Nephron progenitor cell (in vitro differentiated cells): ENCODE data around the gene COX6A2.

Experiments
- DNase-seq: peaks from one replicate; pipeline ENCODE4 v3.0.0; 2021
- H3K27ac Mint-ChIP-seq: 2 replicates; pipeline ENCODE4 v1.8.0; 2021; ENCODE audit warnings: mild to moderate bottlenecking, moderate library complexity, mixed read lengths
- H3K27me3 Mint-ChIP-seq: 2 replicates; pipeline ENCODE4 v1.8.0; 2021; ENCODE audit warnings: mild to moderate bottlenecking, low read depth, mixed read lengths; ENCODE audit not compliant: poor library complexity
- H3K36me3 Mint-ChIP-seq: 2 replicates; pipeline ENCODE4 v1.8.0; 2021; ENCODE audit warnings: low read depth, mixed read lengths
- H3K4me1 Mint-ChIP-seq: 2 replicates; pipeline ENCODE4 v1.8.0; 2021; ENCODE audit warnings: mixed read lengths
- H3K4me3 Mint-ChIP-seq: 2 replicates; pipeline ENCODE4 v1.8.0; 2021; ENCODE audit warnings: mild to moderate bottlenecking, moderate library complexity, mixed read lengths
- H3K9me3 Mint-ChIP-seq: 2 replicates; pipeline ENCODE4 v1.8.0; 2021; ENCODE audit warnings: mild to moderate bottlenecking, moderate library complexity, mixed read lengths
- TF ChIP-seq, protein P1 (sequence below): fragments of 200-600 bp; sonication (generic); IDR thresholded peaks from 2 replicates; pipeline ENCODE4 v1.5.0; 2021; ENCODE audit warnings: antibody characterized with exemption

COX6A2 gene

DNA sequence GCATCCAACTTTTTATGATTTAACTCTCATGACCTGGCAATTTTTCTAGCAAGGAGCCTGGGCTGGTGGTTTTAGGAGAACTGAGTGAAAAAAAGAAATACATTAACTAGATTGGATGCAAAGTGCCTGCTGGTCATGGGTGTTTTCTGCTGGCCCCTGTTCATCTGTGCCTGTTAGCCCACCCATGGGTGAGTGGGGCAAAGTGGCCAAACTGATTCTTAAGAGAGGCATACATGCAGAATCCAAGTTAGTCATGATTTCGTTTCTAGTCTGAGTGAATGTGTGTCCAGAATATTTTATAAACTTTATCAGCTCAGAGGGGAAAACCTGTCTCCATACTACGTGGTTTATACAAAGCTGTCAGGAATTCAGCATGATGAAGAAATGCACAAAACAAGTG lies 39.6 kb downstream of the COX6A2 start:
- H3K27ac Mint-ChIP-seq: no peak overlapping the region
- no peaks in the 10 kb centered on the region for H3K9me3 Mint-ChIP-seq
- peaks cover 7% of the 10 kb centered on the region for H3K4me1 Mint-ChIP-seq
- H3K4me3 Mint-ChIP-seq: no peak overlapping the region
- TF ChIP-seq, protein P1, sequence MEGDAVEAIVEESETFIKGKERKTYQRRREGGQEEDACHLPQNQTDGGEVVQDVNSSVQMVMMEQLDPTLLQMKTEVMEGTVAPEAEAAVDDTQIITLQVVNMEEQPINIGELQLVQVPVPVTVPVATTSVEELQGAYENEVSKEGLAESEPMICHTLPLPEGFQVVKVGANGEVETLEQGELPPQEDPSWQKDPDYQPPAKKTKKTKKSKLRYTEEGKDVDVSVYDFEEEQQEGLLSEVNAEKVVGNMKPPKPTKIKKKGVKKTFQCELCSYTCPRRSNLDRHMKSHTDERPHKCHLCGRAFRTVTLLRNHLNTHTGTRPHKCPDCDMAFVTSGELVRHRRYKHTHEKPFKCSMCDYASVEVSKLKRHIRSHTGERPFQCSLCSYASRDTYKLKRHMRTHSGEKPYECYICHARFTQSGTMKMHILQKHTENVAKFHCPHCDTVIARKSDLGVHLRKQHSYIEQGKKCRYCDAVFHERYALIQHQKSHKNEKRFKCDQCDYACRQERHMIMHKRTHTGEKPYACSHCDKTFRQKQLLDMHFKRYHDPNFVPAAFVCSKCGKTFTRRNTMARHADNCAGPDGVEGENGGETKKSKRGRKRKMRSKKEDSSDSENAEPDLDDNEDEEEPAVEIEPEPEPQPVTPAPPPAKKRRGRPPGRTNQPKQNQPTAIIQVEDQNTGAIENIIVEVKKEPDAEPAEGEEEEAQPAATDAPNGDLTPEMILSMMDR: no peak
- H3K27me3 Mint-ChIP-seq: peaks cover 17% of the 10 kb centered on the region
- no peak for DNase-seq
- H3K36me3 Mint-ChIP-seq: no peaks in the 10 kb centered on the region

DNA sequence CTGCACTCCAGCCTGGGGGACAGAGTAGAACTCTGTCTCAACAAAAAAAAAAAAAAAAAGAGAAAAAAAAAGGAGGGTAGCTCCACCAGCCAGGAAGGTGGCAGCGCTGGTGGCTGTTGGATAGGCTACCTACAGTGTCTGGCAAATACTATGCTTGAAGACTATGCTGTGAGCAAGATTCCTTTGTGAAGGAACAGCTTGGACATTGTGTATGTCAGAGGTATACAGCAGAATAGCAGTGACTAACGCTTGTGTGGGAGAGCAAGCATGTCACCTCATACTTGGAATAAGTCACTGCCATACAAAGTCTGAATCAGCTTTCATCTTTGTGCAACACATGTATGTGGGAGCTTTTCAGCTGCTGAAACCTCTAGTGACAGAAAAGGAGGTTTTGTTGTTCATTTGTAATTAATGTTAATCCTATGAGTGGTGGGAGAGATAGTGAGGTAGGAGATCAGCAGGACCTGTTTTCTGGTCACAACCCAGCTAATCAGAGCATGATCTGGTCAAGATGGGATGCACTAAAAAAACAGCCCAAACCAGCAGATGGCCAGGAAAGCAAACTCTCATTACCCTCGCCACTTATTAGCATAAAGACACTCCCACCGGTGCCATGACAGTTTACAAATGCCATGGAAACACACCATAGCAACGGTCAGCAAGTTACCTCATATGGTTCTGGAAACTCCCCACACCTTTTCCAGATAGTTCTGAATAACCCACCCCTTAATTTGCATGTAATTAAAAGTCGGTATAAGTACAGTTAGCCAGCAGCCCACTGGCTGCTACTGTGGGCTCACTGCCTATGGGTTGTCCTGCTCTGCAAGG lies 41.8 kb downstream of the COX6A2 start:
- no peak for DNase-seq
- Mint-ChIP-seq H3K4me3 (no peak overlapping the region), H3K27me3 (peaks cover 16% of the 10 kb centered on the region), H3K27ac (no peak overlapping the region), H3K9me3 (no peaks in the 10 kb centered on the region), H3K36me3 (no peaks in the 10 kb centered on the region), H3K4me1 (no peaks in the 10 kb centered on the region)
- TF ChIP-seq, protein P1: no peak

DNA sequence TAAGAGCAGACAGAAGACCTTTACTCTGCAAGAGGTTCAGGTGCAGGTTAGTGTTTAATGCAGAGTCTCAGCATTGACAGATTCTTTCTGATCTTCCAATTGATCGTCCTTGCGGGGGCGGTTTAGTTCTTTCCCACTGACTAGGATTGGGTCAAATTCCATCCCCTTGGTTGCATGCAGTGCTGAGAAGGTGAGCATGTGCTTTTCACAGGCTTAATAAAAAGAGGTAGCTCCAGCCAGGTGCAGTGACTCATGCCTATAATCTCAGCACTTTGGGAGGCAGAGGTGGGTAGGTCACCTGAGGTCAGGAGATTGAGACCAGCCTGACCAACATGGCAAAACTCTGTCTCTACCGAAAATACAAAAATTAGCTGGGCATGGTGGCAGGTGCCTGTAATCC lies 42.5 kb downstream of the COX6A2 start:
- Mint-ChIP-seq H3K27me3 (peaks cover 19% of the 10 kb centered on the region), H3K36me3 (no peaks in the 10 kb centered on the region), H3K9me3 (no peaks in the 10 kb centered on the region), H3K4me1 (no peaks in the 10 kb centered on the region), H3K4me3 (no peak overlapping the region), H3K27ac (no peak overlapping the region)
- DNase-seq: no peak
- TF ChIP-seq, protein P1: no peak

DNA sequence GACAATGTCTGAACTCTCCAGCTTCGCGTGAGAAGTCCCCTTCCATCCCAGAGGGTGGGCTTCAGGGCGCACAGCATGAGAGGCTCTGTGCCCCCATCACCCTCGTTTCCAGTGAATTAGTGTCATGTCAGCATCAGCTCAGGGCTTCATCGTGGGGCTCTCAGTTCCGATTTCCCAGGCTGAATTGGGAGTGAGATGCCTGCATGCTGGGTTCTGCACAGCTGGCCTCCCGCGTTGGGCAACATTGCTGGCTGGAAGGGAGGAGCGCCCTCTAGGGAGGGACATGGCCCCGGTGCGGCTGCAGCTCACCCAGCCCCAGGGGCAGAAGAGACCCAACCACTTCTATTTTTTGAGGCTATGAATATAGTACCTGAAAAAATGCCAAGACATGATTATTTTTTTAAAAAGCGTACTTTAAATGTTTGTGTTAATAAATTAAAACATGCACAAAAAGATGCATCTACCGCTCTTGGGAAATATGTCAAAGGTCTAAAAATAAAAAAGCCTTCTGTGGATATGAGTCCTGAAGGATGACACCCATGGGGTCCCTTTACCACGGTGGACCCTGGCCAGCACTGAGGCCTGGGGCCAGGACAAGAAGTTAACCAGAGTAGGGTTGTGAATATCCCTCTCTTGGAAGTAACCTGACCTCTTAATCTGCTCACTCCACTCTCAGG lies 45.5 kb downstream of the COX6A2 start:
- TF ChIP-seq, protein P1: peak; percentile 78
- Mint-ChIP-seq H3K4me1 (no peaks in the 10 kb centered on the region), H3K27ac (no peak overlapping the region), H3K27me3 (peaks cover 36% of the 10 kb centered on the region), H3K9me3 (no peaks in the 10 kb centered on the region), H3K4me3 (no peak overlapping the region), H3K36me3 (no peaks in the 10 kb centered on the region)
- DNase-seq: peak; percentile 77

DNA sequence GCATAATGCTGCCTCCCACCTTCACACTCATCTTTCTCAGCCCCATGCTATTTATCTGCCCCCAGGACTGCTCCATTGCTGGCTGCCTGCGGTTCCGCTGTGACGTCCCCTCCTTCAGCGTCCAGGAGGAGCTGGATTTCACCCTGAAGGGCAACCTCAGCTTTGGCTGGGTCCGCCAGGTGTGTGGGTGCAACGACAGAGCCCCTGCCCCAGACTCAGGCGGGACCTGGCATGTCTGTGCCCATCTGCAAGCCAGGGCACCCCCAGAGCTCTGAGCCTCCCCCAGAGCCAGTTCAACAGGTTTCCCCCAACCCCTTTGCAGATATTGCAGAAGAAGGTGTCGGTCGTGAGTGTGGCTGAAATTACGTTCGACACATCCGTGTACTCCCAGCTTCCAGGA lies 48.0 kb downstream of the COX6A2 start:
- Mint-ChIP-seq H3K9me3 (peaks cover 5% of the 10 kb centered on the region), H3K36me3 (no peaks in the 10 kb centered on the region), H3K27ac (no peak overlapping the region), H3K4me3 (no peak overlapping the region), H3K27me3 (peaks cover 44% of the 10 kb centered on the region), H3K4me1 (no peaks in the 10 kb centered on the region)
- TF ChIP-seq, protein P1: no peak
- DNase-seq: no peak
